ENCODE measurements around the gene DCAF16. TPM values are rescaled to one million over a fixed set of nuclear protein-coding genes. Genes with fewer than 3 reads are reported as not detected.
"Not testable (repeated sequence)": the region's sequence is repeated elsewhere in the genome, so short reads cannot be mapped to it uniquely, and the experiment has no call there.

DCAF16 gene
- total RNA-seq (ENCODE audit: unreplicated experiment) = 34.2 TPM
- long read RNA-seq, full-length matches to known transcripts = 5 of 8 reads
- long read RNA-seq, partial matches to known transcripts = 0 of 8 reads
- long read RNA-seq, other reads (novel, unspliced or antisense) = 3 of 8 reads

DNA sequence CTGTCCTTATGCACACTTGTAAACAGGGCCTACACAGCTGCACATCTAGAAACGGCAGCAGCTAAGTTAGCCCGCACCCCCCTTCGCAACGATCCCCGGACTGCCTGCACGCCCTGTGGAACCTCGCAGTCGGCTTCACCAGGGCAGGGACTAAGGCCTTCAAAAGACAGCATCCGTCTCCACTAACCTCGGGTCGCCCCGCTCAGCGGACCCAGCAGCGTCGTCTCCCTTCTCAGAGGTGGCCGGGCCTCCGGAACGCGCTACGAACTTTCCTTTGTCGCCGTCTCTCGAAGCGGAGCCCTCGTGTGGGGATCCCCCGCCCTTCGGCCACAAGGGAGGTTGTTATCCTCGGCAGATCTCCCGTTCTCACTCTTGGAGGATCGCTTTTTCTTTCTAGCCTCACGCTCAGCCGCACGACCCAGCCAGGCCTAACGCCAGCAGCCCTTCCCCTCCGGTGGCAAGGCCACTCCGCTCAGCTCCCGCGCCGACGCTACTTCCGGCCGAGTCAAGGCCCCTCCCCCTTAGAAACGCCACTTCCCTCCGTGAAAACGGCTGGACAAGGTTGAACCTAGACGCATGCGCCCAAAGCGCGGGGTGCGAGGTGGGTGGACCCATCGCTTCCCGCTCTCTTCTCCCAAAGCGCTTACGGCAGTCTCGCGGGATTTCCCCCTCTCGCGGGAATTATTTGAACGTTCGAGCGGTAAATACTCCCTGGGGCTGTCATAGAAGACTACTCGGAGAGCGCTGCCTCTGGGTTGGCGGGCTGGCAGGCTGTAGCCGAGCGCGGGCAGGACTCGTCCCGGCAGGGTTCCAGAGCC is at the start of gene DCAF16, which contains the start of gene NCAPG:
Gene DCAF16 (minus strand): TSS at position 498 of the 818 bp plus-strand sequence. CDS start 6,616 bp downstream, outside the sequence.
Gene NCAPG (plus strand): TSS at position 720 of the 818 bp plus-strand sequence. CDS start 99 bp downstream, outside the sequence.
- Mint-ChIP-seq H3K36me3 (ENCODE audit: low read depth, unreplicated experiment) (peaks cover 6% of the 10 kb centered on the region), H3K9me3 (ENCODE audit: unreplicated experiment) (no peaks in the 10 kb centered on the region), H3K4me1 (ENCODE audit: unreplicated experiment) (peaks cover 32% of the 10 kb centered on the region), H3K27ac (ENCODE audit: unreplicated experiment) (peak within 1 kb of the TSS; percentile 98), H3K27me3 (ENCODE audit: unreplicated experiment) (peaks cover 7% of the 10 kb centered on the region), H3K4me3 (ENCODE audit: unreplicated experiment) (peak within 1 kb of the TSS; percentile 99)
- DNase-seq (ENCODE audit: low spot score) = peak; percentile 99
- TF ChIP-seq, protein P1, sequence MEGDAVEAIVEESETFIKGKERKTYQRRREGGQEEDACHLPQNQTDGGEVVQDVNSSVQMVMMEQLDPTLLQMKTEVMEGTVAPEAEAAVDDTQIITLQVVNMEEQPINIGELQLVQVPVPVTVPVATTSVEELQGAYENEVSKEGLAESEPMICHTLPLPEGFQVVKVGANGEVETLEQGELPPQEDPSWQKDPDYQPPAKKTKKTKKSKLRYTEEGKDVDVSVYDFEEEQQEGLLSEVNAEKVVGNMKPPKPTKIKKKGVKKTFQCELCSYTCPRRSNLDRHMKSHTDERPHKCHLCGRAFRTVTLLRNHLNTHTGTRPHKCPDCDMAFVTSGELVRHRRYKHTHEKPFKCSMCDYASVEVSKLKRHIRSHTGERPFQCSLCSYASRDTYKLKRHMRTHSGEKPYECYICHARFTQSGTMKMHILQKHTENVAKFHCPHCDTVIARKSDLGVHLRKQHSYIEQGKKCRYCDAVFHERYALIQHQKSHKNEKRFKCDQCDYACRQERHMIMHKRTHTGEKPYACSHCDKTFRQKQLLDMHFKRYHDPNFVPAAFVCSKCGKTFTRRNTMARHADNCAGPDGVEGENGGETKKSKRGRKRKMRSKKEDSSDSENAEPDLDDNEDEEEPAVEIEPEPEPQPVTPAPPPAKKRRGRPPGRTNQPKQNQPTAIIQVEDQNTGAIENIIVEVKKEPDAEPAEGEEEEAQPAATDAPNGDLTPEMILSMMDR (IDR thresholded peaks at IDR 0.05; ENCODE audit: unreplicated experiment) = no peak

DNA sequence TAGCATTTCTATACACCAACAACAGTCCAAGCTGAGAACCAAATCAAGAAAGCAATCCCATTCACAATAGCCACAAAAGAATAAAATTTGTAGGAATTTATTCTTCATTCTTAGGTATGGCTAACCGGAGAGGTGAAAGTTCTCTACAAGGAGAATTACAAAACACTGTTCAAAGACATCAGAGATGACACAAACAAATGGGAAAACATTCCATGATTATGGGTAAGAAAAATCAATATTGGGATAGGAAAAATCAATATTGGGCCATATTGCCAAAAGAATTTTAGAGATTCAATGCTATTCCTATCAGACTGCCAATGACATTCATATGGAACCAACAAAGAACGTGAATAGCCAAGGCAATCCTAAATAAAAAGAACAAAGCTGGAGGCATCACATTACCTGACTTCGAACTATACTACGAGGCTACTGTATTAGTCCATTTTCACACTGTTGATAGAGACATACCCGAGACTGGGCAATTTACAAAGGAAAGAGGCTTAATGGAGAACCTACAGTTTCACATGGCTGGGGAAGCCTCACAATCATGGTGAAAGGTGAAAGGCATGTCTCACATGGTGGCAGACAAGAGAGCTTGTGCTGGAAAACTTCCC is 49.3 kb upstream of the DCAF16 start:
- TF ChIP-seq, protein P1 (IDR thresholded peaks at IDR 0.05; ENCODE audit: unreplicated experiment) = no peak
- Mint-ChIP-seq H3K4me1 (ENCODE audit: unreplicated experiment) (no peaks in the 10 kb centered on the region), H3K27ac (ENCODE audit: unreplicated experiment) (no peak overlapping the region), H3K4me3 (ENCODE audit: unreplicated experiment) (no peak overlapping the region), H3K9me3 (ENCODE audit: unreplicated experiment) (peaks cover 7% of the 10 kb centered on the region), H3K36me3 (ENCODE audit: low read depth, unreplicated experiment) (peaks cover 24% of the 10 kb centered on the region), H3K27me3 (ENCODE audit: unreplicated experiment) (peaks cover 5% of the 10 kb centered on the region)
- no peak for DNase-seq (ENCODE audit: low spot score)

DNA sequence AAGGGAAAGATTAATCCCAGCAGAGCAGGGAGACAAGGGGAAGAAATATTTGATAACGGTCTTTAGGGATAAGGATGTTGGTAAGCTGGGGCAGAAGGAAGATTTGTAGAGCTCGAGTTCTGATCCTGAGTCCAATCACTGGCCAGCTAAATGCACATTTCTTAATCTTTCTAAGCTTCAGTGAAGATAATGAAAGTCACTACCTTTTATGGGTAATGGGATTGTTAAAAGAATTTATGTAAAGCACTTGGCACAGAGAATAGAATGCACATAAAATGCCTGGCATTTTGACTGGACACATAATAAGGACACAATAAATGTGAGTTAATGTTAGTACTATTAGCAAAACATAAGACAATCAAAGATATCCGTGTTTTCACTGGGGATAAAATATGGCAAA is 43.5 kb upstream of the DCAF16 start:
- no peaks in the 10 kb centered on the region for H3K4me1 Mint-ChIP-seq (ENCODE audit: unreplicated experiment)
- H3K36me3 Mint-ChIP-seq (ENCODE audit: low read depth, unreplicated experiment) = no peaks in the 10 kb centered on the region
- no peak overlapping the region for H3K27ac Mint-ChIP-seq (ENCODE audit: unreplicated experiment)
- H3K27me3 Mint-ChIP-seq (ENCODE audit: unreplicated experiment) = no peaks in the 10 kb centered on the region
- no peak for DNase-seq (ENCODE audit: low spot score)
- no peaks in the 10 kb centered on the region for H3K9me3 Mint-ChIP-seq (ENCODE audit: unreplicated experiment)
- no peak overlapping the region for H3K4me3 Mint-ChIP-seq (ENCODE audit: unreplicated experiment)
- TF ChIP-seq, protein P1 (IDR thresholded peaks at IDR 0.05; ENCODE audit: unreplicated experiment) = no peak

DNA sequence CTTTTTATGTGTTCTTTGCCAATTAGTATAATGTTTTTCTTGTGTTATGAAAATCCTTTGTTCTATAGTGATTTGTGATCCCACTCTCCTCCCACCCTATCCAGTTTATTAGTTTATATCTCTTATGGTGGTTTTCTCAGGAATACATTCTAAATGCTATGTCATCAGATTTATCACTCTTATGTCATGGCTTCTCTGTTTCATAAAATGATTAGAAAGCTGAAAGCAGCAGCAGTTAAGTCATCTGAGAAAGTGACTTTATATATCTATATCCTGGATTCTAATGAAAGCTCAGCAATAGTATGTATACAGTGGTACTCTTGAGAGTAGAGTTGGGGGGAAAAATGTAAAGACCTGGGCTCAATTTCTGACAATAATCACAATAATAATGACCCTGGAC is 41.4 kb upstream of the DCAF16 start:
- TF ChIP-seq, protein P1 (IDR thresholded peaks at IDR 0.05; ENCODE audit: unreplicated experiment) = no peak
- Mint-ChIP-seq H3K4me3 (ENCODE audit: unreplicated experiment) (no peak overlapping the region), H3K27ac (ENCODE audit: unreplicated experiment) (no peak overlapping the region), H3K9me3 (ENCODE audit: unreplicated experiment) (no peaks in the 10 kb centered on the region), H3K27me3 (ENCODE audit: unreplicated experiment) (no peaks in the 10 kb centered on the region), H3K4me1 (ENCODE audit: unreplicated experiment) (no peaks in the 10 kb centered on the region), H3K36me3 (ENCODE audit: low read depth, unreplicated experiment) (no peaks in the 10 kb centered on the region)
- DNase-seq (ENCODE audit: low spot score) = no peak

DNA sequence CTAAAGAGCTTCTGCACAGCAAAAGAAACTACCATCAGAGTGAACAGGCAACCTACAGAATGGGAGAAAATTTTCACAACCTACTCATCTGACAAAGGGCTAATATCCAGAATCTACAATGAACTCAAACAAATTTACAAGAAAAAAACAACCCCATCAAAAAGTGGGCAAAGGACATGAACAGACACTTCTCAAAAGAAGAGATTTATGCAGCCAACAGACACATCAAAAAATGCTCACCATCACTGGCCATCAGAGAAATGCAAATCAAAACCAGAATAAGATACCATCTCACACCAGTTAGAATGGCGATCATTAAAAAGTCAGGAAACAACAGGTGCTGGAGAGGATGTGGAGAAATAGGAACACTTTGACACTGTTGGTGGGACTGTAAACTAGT is 39.7 kb upstream of the DCAF16 start:
- H3K27ac Mint-ChIP-seq (ENCODE audit: unreplicated experiment); H3K4me3 Mint-ChIP-seq (ENCODE audit: unreplicated experiment); H3K9me3 Mint-ChIP-seq (ENCODE audit: unreplicated experiment); H3K36me3 Mint-ChIP-seq (ENCODE audit: low read depth, unreplicated experiment); H3K27me3 Mint-ChIP-seq (ENCODE audit: unreplicated experiment); H3K4me1 Mint-ChIP-seq (ENCODE audit: unreplicated experiment); DNase-seq (ENCODE audit: low spot score): not testable (repeated sequence)
